K562 (cell line): Measurements from ENCODE around the gene YTHDC2. TPM values are rescaled to one million over a fixed set of nuclear protein-coding genes. Genes with fewer than 3 reads are reported as not detected.

Source experiments
- ATF4 ChIP-seq: fragments of 450-650 bp; formaldehyde crosslinking; IDR thresholded peaks from 2 replicates; pipeline ENCODE4 v1.4.0; 2022; ENCODE audit warnings: mild to moderate bottlenecking, moderate library complexity
- BRCA1 ChIP-seq, 2 experiments: fragments of 450-650 bp in 1 of 2; sonication (generic) in 1 of 2; formaldehyde crosslinking in 1 of 2; IDR thresholded peaks; 2 replicates each; pipeline versions ENCODE4 v1.5.0 to v1.6.1; 2017 to 2020; ENCODE audit warnings: mild to moderate bottlenecking in 1 of 2, missing genetic modification reagents in 1 of 2
- CHCHD3 ChIP-seq: fragments of 250-450 bp; sonication (Bioruptor Pico); IDR thresholded peaks from 2 replicates; pipeline ENCODE4 v2.1.2; 2022; ENCODE audit warnings: mild to moderate bottlenecking
- CREB1 ChIP-seq, 2 experiments: sonication (generic) in 1 of 2; formaldehyde crosslinking in 1 of 2; IDR thresholded peaks; 2 replicates each; pipeline versions ENCODE4 v1.6.1 to v1.8.0; 2012 to 2022; ENCODE audit warnings: inconsistent platforms in 1 of 2, mild to moderate bottlenecking in 1 of 2, missing genetic modification reagents in 1 of 2, moderate library complexity in 1 of 2
- ELK1 ChIP-seq: sonication (generic); formaldehyde crosslinking; IDR thresholded peaks from 2 replicates; pipeline ENCODE4 v1.8.1; 2022; ENCODE audit warnings: missing genetic modification reagents
- FOXO4 ChIP-seq: fragments of 450-650 bp; formaldehyde crosslinking; IDR thresholded peaks from 2 replicates; pipeline ENCODE4 v1.4.0; 2020; ENCODE audit warnings: mild to moderate bottlenecking, moderate library complexity
- GATA2 ChIP-seq: sonication (generic); formaldehyde crosslinking; IDR thresholded peaks from 2 replicates; pipeline ENCODE4 v1.4.0; 2020; ENCODE audit warnings: mild to moderate bottlenecking, missing genetic modification reagents
- IFI16 ChIP-seq: fragments of 250-450 bp; sonication (Bioruptor Pico); IDR thresholded peaks from 2 replicates; pipeline ENCODE4 v2.1.2; 2022; ENCODE audit warnings: mild to moderate bottlenecking, inconsistent platforms
- ILK ChIP-seq: fragments of 450-650 bp; IDR thresholded peaks from 2 replicates; pipeline ENCODE4 v1.6.1; 2016; ENCODE audit warnings: missing genetic modification characterization, low read depth, mild to moderate bottlenecking, missing compliant biosample characterization, moderate library complexity, borderline replicate concordance
- MXD1 ChIP-seq: fragments of 250-450 bp; sonication (Bioruptor Pico); IDR thresholded peaks from 2 replicates; pipeline ENCODE4 v1.8.0; 2021; ENCODE audit warnings: borderline replicate concordance, mild to moderate bottlenecking, moderate library complexity; ENCODE audit not compliant: poor library complexity, severe bottlenecking
- NR4A1 ChIP-seq, 2 experiments: fragments of 250-450 bp in 1 of 2; fragments of 450-650 bp in 1 of 2; sonication (Bioruptor Pico) in 1 of 2; IDR thresholded peaks; 2 replicates each; pipeline versions ENCODE4 v1.4.0 to v1.6.1; 2016 to 2020; ENCODE audit warnings: mild to moderate bottlenecking in 2 of 2, missing compliant biosample characterization in 1 of 2, missing genetic modification characterization in 1 of 2, moderate library complexity in 1 of 2
- RBFOX2 ChIP-seq: fragments of 200-400 bp; formaldehyde crosslinking; IDR thresholded peaks from 2 replicates; pipeline ENCODE4 v1.6.1; 2017; ENCODE audit warnings: low read depth, mild to moderate bottlenecking, low read length, moderate library complexity
- ZNF407 ChIP-seq: fragments of 450-650 bp; IDR thresholded peaks from 2 replicates; pipeline ENCODE4 v1.6.1; 2016; ENCODE audit warnings: low read depth
- polyA plus RNA-seq, 8 experiments: library from polyadenylated mRNA; depleted of rRNA in 4 of 8; stranded (reverse) in 5 of 8; unstranded in 3 of 8; fragments of >200 nt; fragmentation: Nextera tagmentation in 2 of 8; fragmentation: Illumina TruSeq in 1 of 8; extraction: Ambion mirVana in 2 of 8; extraction: Trizol in 1 of 8; gene quantifications; 2 replicates each; pipeline versions ENCODE4 v1.2.1 to v1.2.3, GENCODE V29; 2011 to 2014; ENCODE audit warnings: inconsistent platforms in 1 of 8, missing spikeins in 1 of 8
- total RNA-seq, 7 experiments: library from RNA; depleted of rRNA in 6 of 7; stranded (reverse); fragments of >200 nt in 6 of 7; fragmentation: Illumina TruSeq in 2 of 7; extraction: Trizol in 2 of 7; gene quantifications; 2 replicates each; pipeline versions ENCODE4 v1.2.1 to v1.2.3, GENCODE V29; 2011 to 2021; ENCODE audit warnings: low replicate concordance in 1 of 7

Gene YTHDC2
- total and polyA plus RNA-seq, 9 of the 15 experiments (the other 6 are each of a cell fraction or from before 2014, with no cell fraction given) = 2.7 to 21.6 (median 15.9) TPM

- TF ChIP-seq MXD1 (CRISPR knock-in tag) (no peak), RBFOX2 (no peak), ILK (tag) (no peak), ATF4 (CRISPR knock-in tag) (no peak), CHCHD3 (CRISPR knock-in tag) (no peak), ZNF407 (no peak), BRCA1 (IDR thresholded peaks at IDR 0.05) (no peak), BRCA1 (CRISPR knock-in tag; IDR thresholded peaks at IDR 0.05) (no peak), GATA2 (no peak), IFI16 (CRISPR knock-in tag) (no peak), ELK1 (CRISPR knock-in tag) (no peak), CREB1 (IDR thresholded peaks at IDR 0.05) (no peak), CREB1 (CRISPR knock-in tag; IDR thresholded peaks at IDR 0.05) (no peak), NR4A1 (CRISPR knock-in tag; IDR thresholded peaks at IDR 0.05) (no peak), NR4A1 (tag; IDR thresholded peaks at IDR 0.05) (no peak), FOXO4 (CRISPR knock-in tag) (no peak)
Measured at GRCh38 chr5:113495422-113495841, 18.1 kb upstream of the YTHDC2 start (continued).
